ENCODE measurements around the gene CACNA2D1. TPM values are rescaled to one million over a fixed set of nuclear protein-coding genes. Genes with fewer than 3 reads are reported as not detected.

The CACNA2D1 gene
- total RNA-seq, 4 donors from 2014 or later, result 34.4 to 128 (median 67.9) TPM

DNA sequence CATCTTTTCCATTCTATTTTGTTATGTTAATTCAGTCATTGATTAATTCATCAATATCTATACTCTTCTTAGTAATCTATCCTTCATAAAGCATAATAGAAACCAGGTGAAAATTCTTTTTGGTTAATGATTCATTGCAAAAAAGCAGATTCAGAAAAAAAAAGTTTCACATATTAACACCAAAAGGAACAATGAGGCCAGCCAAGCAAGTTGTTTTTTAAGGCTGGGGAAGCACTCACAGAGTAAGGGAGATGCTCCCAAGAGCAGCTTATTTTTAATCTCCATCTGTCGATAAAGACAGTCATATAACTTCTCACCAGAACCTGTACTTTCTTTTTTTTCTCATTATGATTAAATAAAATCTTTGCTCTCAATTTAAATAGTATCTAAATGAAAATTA lies 95.8 kb downstream of the CACNA2D1 start:
- H3K9me3 ChIP-seq, result no peaks in the 10 kb centered on the region
- H3K36me3 ChIP-seq, result no peaks in the 10 kb centered on the region
- H3K27me3 ChIP-seq, result no peaks in the 10 kb centered on the region
- no peaks in the 10 kb centered on the region for H3K4me1 ChIP-seq
- intact Hi-C loops (cut with DNase I), result no loop called here
- no peak overlapping the region for H3K4me3 ChIP-seq (replicated peaks in 1 of 3)
- no peak for DNase-seq
- TF ChIP-seq POLR2A (IDR thresholded peaks at IDR 0.05), result no peak
- no peak for TF ChIP-seq CTCF (IDR thresholded peaks at IDR 0.05)
- WGBS, 2 donors, result 91 to 100% methylated on average over 1 of the region's 1 CpG
- no peak overlapping the region for H3K27ac ChIP-seq

- intact Hi-C loops (cut with DNase I), result no loop called here
- Histone ChIP-seq H3K4me3 (replicated peaks in 1 of 3) (no peak overlapping the region), H3K36me3 (no peaks in the 10 kb centered on the region), H3K27ac (no peak overlapping the region), H3K4me1 (no peaks in the 10 kb centered on the region), H3K27me3 (no peaks in the 10 kb centered on the region), H3K9me3 (no peaks in the 10 kb centered on the region)
- TF ChIP-seq CTCF (IDR thresholded peaks at IDR 0.05) (no peak), POLR2A (IDR thresholded peaks at IDR 0.05) (no peak)
- no peak for DNase-seq
These were observed 97.7 kb downstream of the CACNA2D1 start for GRCh38 chr7:82345886-82346285.

DNA sequence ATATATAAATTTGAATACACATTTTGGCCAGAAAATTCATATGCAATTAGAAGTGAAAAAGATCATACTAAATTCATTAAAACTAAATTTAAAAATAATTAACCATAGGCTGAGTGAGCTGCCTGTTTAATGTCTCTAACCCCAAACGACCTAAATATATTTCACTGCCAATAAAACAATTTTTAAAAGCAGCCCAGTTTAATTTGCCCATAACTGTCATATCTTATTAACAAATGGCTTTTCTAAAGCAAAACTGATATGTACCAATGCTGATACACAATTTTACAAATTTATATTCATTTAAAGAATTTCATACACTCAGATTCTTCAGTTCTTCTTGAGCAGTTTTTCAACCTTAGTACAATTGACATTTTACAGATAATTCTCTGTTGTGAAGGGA lies 99.9 kb downstream of the CACNA2D1 start:
- 74 to 81% methylated on average over 1 of the region's 1 CpG for WGBS, 2 donors
- no peak overlapping the region for H3K4me3 ChIP-seq (replicated peaks in 1 of 3)
- no peaks in the 10 kb centered on the region for H3K9me3 ChIP-seq
- no peaks in the 10 kb centered on the region for H3K4me1 ChIP-seq
- no peak for TF ChIP-seq POLR2A (IDR thresholded peaks at IDR 0.05)
- no peak for TF ChIP-seq CTCF (IDR thresholded peaks at IDR 0.05)
- intact Hi-C loops (cut with DNase I), result no loop called here
- no peak overlapping the region for H3K27ac ChIP-seq
- H3K27me3 ChIP-seq, result no peaks in the 10 kb centered on the region
- no peak for DNase-seq
- H3K36me3 ChIP-seq, result no peaks in the 10 kb centered on the region

DNA sequence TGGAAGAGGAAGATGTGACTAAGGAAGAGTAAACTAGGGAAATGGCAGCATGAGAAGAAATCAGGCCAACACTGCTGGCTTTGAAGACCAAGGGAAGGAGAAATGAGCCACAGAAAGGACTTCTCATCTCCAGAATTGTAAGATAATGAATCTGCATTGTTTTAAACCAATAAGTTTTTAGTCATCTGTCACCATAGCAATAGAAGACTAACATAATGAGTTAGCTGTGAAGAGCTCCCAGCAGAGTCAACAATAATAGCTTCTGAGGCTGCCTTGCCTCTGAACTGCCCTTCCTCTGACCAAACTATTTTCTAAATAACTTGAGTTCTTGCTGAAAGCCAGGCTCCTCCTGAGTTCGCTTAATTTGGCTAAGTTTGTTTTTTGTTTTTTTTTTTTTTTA lies 103.6 kb downstream of the CACNA2D1 start:
- WGBS, 2 donors, result 86 to 90% methylated on average over 1 of the region's 1 CpG
- DNase-seq, result no peak
- no peak overlapping the region for H3K4me3 ChIP-seq (replicated peaks in 1 of 3)
- no peaks in the 10 kb centered on the region for H3K9me3 ChIP-seq
- H3K36me3 ChIP-seq, result no peaks in the 10 kb centered on the region
- H3K27me3 ChIP-seq, result no peaks in the 10 kb centered on the region
- intact Hi-C loops (cut with DNase I), result no loop called here
- no peak for TF ChIP-seq CTCF (IDR thresholded peaks at IDR 0.05)
- TF ChIP-seq POLR2A (IDR thresholded peaks at IDR 0.05), result no peak
- no peaks in the 10 kb centered on the region for H3K4me1 ChIP-seq
- H3K27ac ChIP-seq, result no peak overlapping the region

DNA sequence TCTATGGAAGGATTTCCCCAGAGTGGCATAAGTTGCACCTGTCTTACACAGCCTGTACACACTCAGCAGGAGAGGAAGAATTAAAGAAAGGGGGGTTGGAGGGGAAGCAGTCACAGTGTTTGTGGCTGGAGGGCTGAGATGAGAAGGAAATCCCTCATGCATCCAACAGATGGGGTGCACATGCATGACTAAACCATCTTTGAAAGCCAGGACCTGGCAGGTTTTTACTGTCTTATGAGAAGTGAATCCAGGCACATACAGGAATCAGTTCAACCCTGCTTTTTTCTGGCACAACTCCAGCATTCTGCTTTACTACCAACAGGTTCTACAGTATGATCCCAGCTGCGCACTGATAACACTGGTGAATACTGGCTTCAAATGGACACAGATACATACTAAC lies 107.7 kb downstream of the CACNA2D1 start:
- no peak for TF ChIP-seq POLR2A (IDR thresholded peaks at IDR 0.05)
- TF ChIP-seq CTCF (IDR thresholded peaks at IDR 0.05), result peak in 1 of 6 experiments; percentile 11
- WGBS, 2 donors, result 85 to 96% methylated on average over 1 of the region's 1 CpG

More for the DNA sequence above, 107.7 kb downstream of the CACNA2D1 start:
- intact Hi-C loops (cut with DNase I), result no loop called here
- Histone ChIP-seq H3K27me3 (no peaks in the 10 kb centered on the region), H3K4me1 (peaks cover 0 to 3% of the 10 kb centered on the region in 2 donors), H3K27ac (no peak overlapping the region), H3K9me3 (no peaks in the 10 kb centered on the region), H3K36me3 (no peaks in the 10 kb centered on the region), H3K4me3 (replicated peaks in 1 of 3) (no peak overlapping the region)
- peak; percentile 35 to 39 for DNase-seq
